22Rv1 (cell line): ENCODE results near the gene HERPUD1.
"Not testable (repeated sequence)": the region's sequence is repeated elsewhere in the genome, so short reads cannot be mapped to it uniquely, and the experiment has no call there.

ENCODE experiments used
- ZFX ChIP-seq: fragments of 450-650 bp; IDR thresholded peaks from 2 replicates; pipeline ENCODE4 v1.6.1; 2017; ENCODE audit warnings: antibody characterized with exemption, borderline replicate concordance
- TF ChIP-seq, protein P1 (sequence below): fragments of 450-650 bp; IDR thresholded peaks from 2 replicates; pipeline ENCODE4 v1.5.1; 2017; ENCODE audit warnings: mild to moderate bottlenecking

DNA sequence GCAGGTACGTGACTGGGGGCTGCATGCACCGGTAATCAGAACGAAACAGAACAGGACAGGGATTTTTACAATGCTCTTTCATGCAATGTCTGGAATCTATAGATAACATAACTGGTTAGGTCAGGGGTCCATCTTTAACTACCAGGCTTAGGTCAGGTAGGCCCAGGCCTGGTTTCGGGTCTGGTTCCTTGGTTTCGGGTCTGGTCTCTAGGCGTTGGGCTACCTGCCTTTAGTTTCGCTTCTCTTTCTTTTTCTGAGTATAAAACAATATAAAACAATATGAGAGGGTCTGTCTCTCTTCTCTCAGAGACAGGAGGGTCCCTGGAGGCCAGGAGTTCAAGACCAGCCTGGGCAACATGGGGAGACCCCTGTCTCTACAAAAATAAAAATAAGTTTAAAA lies 42.0 kb downstream of the HERPUD1 start:
- TF ChIP-seq, protein P1, sequence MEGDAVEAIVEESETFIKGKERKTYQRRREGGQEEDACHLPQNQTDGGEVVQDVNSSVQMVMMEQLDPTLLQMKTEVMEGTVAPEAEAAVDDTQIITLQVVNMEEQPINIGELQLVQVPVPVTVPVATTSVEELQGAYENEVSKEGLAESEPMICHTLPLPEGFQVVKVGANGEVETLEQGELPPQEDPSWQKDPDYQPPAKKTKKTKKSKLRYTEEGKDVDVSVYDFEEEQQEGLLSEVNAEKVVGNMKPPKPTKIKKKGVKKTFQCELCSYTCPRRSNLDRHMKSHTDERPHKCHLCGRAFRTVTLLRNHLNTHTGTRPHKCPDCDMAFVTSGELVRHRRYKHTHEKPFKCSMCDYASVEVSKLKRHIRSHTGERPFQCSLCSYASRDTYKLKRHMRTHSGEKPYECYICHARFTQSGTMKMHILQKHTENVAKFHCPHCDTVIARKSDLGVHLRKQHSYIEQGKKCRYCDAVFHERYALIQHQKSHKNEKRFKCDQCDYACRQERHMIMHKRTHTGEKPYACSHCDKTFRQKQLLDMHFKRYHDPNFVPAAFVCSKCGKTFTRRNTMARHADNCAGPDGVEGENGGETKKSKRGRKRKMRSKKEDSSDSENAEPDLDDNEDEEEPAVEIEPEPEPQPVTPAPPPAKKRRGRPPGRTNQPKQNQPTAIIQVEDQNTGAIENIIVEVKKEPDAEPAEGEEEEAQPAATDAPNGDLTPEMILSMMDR = not testable (repeated sequence)
- TF ChIP-seq ZFX = not testable (repeated sequence)
